HG02610 (cell line): ENCODE data around the gene TYW1.
"Not testable (repeated sequence)": the region's sequence is repeated elsewhere in the genome, so short reads cannot be mapped to it uniquely, and the experiment has no call there.

Experiments
- ATAC-seq: cut with Tn5 transposase; IDR thresholded peaks from one replicate; pipeline ENCODE4 v1.9.1; 2021; ENCODE audit warnings: mild to moderate bottlenecking, moderate library complexity; ENCODE audit not compliant: unreplicated experiment

The TYW1 gene

GRCh38 chr7:67043559-67043930 is 46.9 kb downstream of the TYW1 start:
- not testable (repeated sequence) for ATAC-seq

GRCh38 chr7:67045496-67045995 is 48.9 kb downstream of the TYW1 start:
- ATAC-seq, result no peak

- not testable (repeated sequence) for ATAC-seq
Observed at GRCh38 chr7:67046819-67047218, 50.2 kb downstream of the TYW1 start.

GRCh38 chr7:67049908-67050307 is 53.3 kb downstream of the TYW1 start:
- ATAC-seq, result not testable (repeated sequence)

GRCh38 chr7:67052161-67052560 is 55.5 kb downstream of the TYW1 start:
- not testable (repeated sequence) for ATAC-seq

GRCh38 chr7:67056683-67057082 is 60.0 kb downstream of the TYW1 start:
- ATAC-seq, result no peak

GRCh38 chr7:67061321-67061720 is 64.7 kb downstream of the TYW1 start:
- not testable (repeated sequence) for ATAC-seq

- ATAC-seq, result not testable (repeated sequence)
Observed at GRCh38 chr7:67062802-67063201, 66.2 kb downstream of the TYW1 start.

- not testable (repeated sequence) for ATAC-seq
Observed at GRCh38 chr7:67066950-67067622, 70.5 kb downstream of the TYW1 start.

GRCh38 chr7:67076120-67076519 is 79.5 kb downstream of the TYW1 start:
- not testable (repeated sequence) for ATAC-seq

GRCh38 chr7:67082880-67083279 is 86.2 kb downstream of the TYW1 start:
- not testable (repeated sequence) for ATAC-seq

GRCh38 chr7:67089261-67089660 is 92.6 kb downstream of the TYW1 start:
- not testable (repeated sequence) for ATAC-seq

GRCh38 chr7:67091053-67091452 is 94.4 kb downstream of the TYW1 start:
- ATAC-seq, result not testable (repeated sequence)

- not testable (repeated sequence) for ATAC-seq
Observed at GRCh38 chr7:67098031-67098430, 101.4 kb downstream of the TYW1 start.

- not testable (repeated sequence) for ATAC-seq
Observed at GRCh38 chr7:67099406-67099805, 102.8 kb downstream of the TYW1 start.

- not testable (repeated sequence) for ATAC-seq
Observed at GRCh38 chr7:67100038-67100437, 103.4 kb downstream of the TYW1 start.

- ATAC-seq, result no peak
Observed at GRCh38 chr7:67100956-67101361, 104.3 kb downstream of the TYW1 start.

GRCh38 chr7:67104937-67105336 is 108.3 kb downstream of the TYW1 start:
- not testable (repeated sequence) for ATAC-seq

- ATAC-seq, result no peak
Observed at GRCh38 chr7:67105377-67105776, 108.7 kb downstream of the TYW1 start.

GRCh38 chr7:67106255-67106654 is 109.6 kb downstream of the TYW1 start:
- ATAC-seq, result not testable (repeated sequence)

GRCh38 chr7:67111342-67111741 is 114.7 kb downstream of the TYW1 start:
- ATAC-seq, result not testable (repeated sequence)

GRCh38 chr7:67114483-67115246 is 118.0 kb downstream of the TYW1 start:
- not testable (repeated sequence) for ATAC-seq
